SK-N-SH (cell line): ENCODE results near the gene JMJD1C. TPM values are rescaled to one million over a fixed set of nuclear protein-coding genes. Genes with fewer than 3 reads are reported as not detected.

Experiments used
- CTCF ChIA-PET: fragments of 300-600, 350-600 bp; formaldehyde crosslinking; extraction: SDS; loops from one replicate; lab custom pipeline; 2021; lab: Yijun Ruan, JAX
- POLR2A ChIA-PET: fragments of 350-600 bp; sonication (Branson Sonifier 250); formaldehyde crosslinking; extraction: SDS; loops from one replicate; lab custom pipeline; 2020; ENCODE audit warnings: antibody characterized with exemption, inconsistent platforms; lab: Yijun Ruan, JAX
- DNase-seq: peaks from one replicate; pipeline ENCODE4 v3.0.0; 2012
- H2AFZ ChIP-seq: fragments of 200-600 bp; sonication (generic); 2 replicates; pipeline ENCODE4 v1.8.1; 2016; ENCODE audit warnings: antibody characterized with exemption, mild to moderate bottlenecking, low read depth
- H3F3A ChIP-seq: fragments of 200-600 bp; sonication (generic); replicated peaks from 2 replicates; pipeline ENCODE3; 2016; ENCODE audit warnings: antibody characterized with exemption, mild to moderate bottlenecking; ENCODE audit not compliant: insufficient read depth
- H3K27ac ChIP-seq, 2 experiments: fragments of 200-500 bp in 1 of 2; fragments of 200-600 bp in 1 of 2; sonication (Bioruptor generic) in 1 of 2; sonication (generic), shearing (Covaris generic) in 1 of 2; 2 replicates each; pipeline versions ENCODE4 v1.5.1 to v1.6.1; 2014 to 2016; ENCODE audit warnings: low read depth in 2 of 2, inconsistent platforms in 1 of 2, low read length in 1 of 2, mild to moderate bottlenecking in 1 of 2, mixed read lengths in 1 of 2
- H3K27me3 ChIP-seq: fragments of 200-600 bp; sonication (generic), shearing (Covaris generic); 2 replicates; pipeline ENCODE4 v1.6.1; 2016; ENCODE audit warnings: mixed run types; ENCODE audit not compliant: insufficient read depth
- H3K36me3 ChIP-seq, 2 experiments: fragments of 200-500 bp in 1 of 2; fragments of 200-600 bp in 1 of 2; sonication (Bioruptor generic) in 1 of 2; sonication (generic) in 1 of 2; replicated peaks in 1 of 2; 2 replicates each; pipeline versions ENCODE3 to v1.5.1; 2014 to 2016; ENCODE audit warnings: low read length in 1 of 2, mild to moderate bottlenecking in 1 of 2; ENCODE audit not compliant: insufficient read depth in 2 of 2, control insufficient read depth in 1 of 2
- H3K4me1 ChIP-seq, 2 experiments: fragments of 200-500 bp in 1 of 2; fragments of 200-600 bp in 1 of 2; sonication (Bioruptor generic) in 1 of 2; sonication (generic), shearing (Covaris generic) in 1 of 2; 2 replicates each; pipeline versions ENCODE4 v1.5.1 to v1.6.1; 2014 to 2016; ENCODE audit warnings: low read depth in 1 of 2, low read length in 1 of 2, mixed run types in 1 of 2; ENCODE audit not compliant: insufficient read depth in 2 of 2, control insufficient read depth in 1 of 2
- H3K4me2 ChIP-seq: fragments of 200-600 bp; sonication (generic), shearing (Covaris generic); 2 replicates; pipeline ENCODE4 v1.6.1; 2017; ENCODE audit warnings: mixed run types
- H3K4me3 ChIP-seq, 2 experiments: fragments of 200-500 bp in 1 of 2; fragments of 200-600 bp in 1 of 2; sonication (Bioruptor generic) in 1 of 2; sonication (generic), shearing (Covaris generic) in 1 of 2; 2 replicates each; pipeline versions ENCODE4 v1.5.1 to v1.8.1; 2014 to 2016; ENCODE audit warnings: low read depth in 2 of 2, inconsistent platforms in 1 of 2, low read length in 1 of 2, mild to moderate bottlenecking in 1 of 2, mixed read lengths in 1 of 2, moderate library complexity in 1 of 2
- H3K79me2 ChIP-seq: fragments of 200-600 bp; sonication (generic); 2 replicates; pipeline ENCODE4 v1.8.1; 2017; ENCODE audit warnings: mild to moderate bottlenecking; ENCODE audit not compliant: insufficient read depth
- H3K9ac ChIP-seq: fragments of 200-600 bp; sonication (generic); 2 replicates; pipeline ENCODE4 v1.6.1; 2017; ENCODE audit warnings: mixed run types
- H3K9me2 ChIP-seq: fragments of 200-600 bp; sonication (generic); 2 replicates; pipeline ENCODE4 v1.6.1; 2017; ENCODE audit warnings: mixed run types
- H3K9me3 ChIP-seq: fragments of 200-600 bp; sonication (generic); 2 replicates; pipeline ENCODE4 v1.6.1; 2017; ENCODE audit warnings: mixed run types, mild to moderate bottlenecking, moderate library complexity
- H4K20me1 ChIP-seq: fragments of 200-600 bp; sonication (generic); 2 replicates; pipeline ENCODE4 v1.6.1; 2017; ENCODE audit warnings: mild to moderate bottlenecking, mixed run types; ENCODE audit not compliant: insufficient read depth
- CHD2 ChIP-seq: fragments of 150-350 bp; IDR thresholded peaks from 2 replicates; pipeline ENCODE4 v1.6.1; 2018; ENCODE audit warnings: low read length; ENCODE audit not compliant: partially characterized antibody
- CTCF ChIP-seq: fragments of 200-600 bp; sonication (generic); IDR thresholded peaks from 2 replicates; pipeline ENCODE4 v1.6.1; 2017; ENCODE audit warnings: antibody characterized with exemption, mild to moderate bottlenecking, moderate library complexity
- EP300 ChIP-seq, 2 experiments: IDR thresholded peaks; 2 replicates each; pipeline versions ENCODE4 v1.4.0 to v1.6.1; 2012; ENCODE audit warnings: borderline replicate concordance in 1 of 2, low read depth in 1 of 2, low read length in 1 of 2
- GATA2 ChIP-seq: sonication (generic); formaldehyde crosslinking; IDR thresholded peaks from 2 replicates; pipeline ENCODE4 v1.5.0; 2020; ENCODE audit warnings: mild to moderate bottlenecking, missing genetic modification reagents
- IRF3 ChIP-seq: fragments of 150-350 bp; IDR thresholded peaks from 2 replicates; pipeline ENCODE4 v1.6.1; 2016; ENCODE audit warnings: mild to moderate bottlenecking, low read depth, low read length
- MAX ChIP-seq: IDR thresholded peaks from 2 replicates; pipeline ENCODE4 v1.4.0; 2012; ENCODE audit warnings: low read depth
- MXI1 ChIP-seq: IDR thresholded peaks from 2 replicates; pipeline ENCODE4 v1.6.1; 2012; ENCODE audit warnings: mild to moderate bottlenecking, low read depth, low read length, improper control_type of control experiment
- NFIC ChIP-seq: IDR thresholded peaks from 2 replicates; pipeline ENCODE4 v1.4.0; 2012; ENCODE audit warnings: borderline replicate concordance
- SIN3A ChIP-seq: IDR thresholded peaks from 2 replicates; pipeline ENCODE4 v1.6.1; 2012; ENCODE audit warnings: low read depth, mild to moderate bottlenecking, low read length, moderate library complexity, borderline replicate concordance
- SMC3 ChIP-seq: IDR thresholded peaks from 2 replicates; pipeline ENCODE4 v1.6.1; 2012; ENCODE audit warnings: low read depth, low read length, improper control_type of control experiment
- TCF12 ChIP-seq: IDR thresholded peaks from 2 replicates; pipeline ENCODE4 v1.4.0; 2012
- ZBTB33 ChIP-seq: IDR thresholded peaks from 2 replicates; pipeline ENCODE4 v1.4.0; 2012; ENCODE audit warnings: low read depth, borderline replicate concordance
- WGBS: methylation state at CpG from one replicate; pipeline ENCODE4 v1.1.6; 2017; ENCODE audit warnings: low lambda C conversion rate; 5-methylcytosine and 5-hydroxymethylcytosine counted together
- polyA plus RNA-seq, 3 experiments: library from polyadenylated mRNA; depleted of rRNA; stranded (reverse); fragments of >200 nt; gene quantifications; 2 replicates each; pipeline ENCODE4 v1.2.3, GENCODE V29; 2012

JMJD1C gene
- polyA plus RNA-seq, 1 of the 3 experiments (the other 2 are of a cell fraction) = 11.7 TPM

- TF ChIP-seq MAX = no peak
- TF ChIP-seq IRF3 = no peak
- TF ChIP-seq CTCF = no peak
- no peak for TF ChIP-seq SMC3
- no peak for TF ChIP-seq EP300 (IDR thresholded peaks at IDR 0.05; ENCODE audit: borderline replicate concordance in 1 of 2, low read depth in 1 of 2, low read length in 1 of 2)
Observed at GRCh38 chr10:63423494-63423893, 42.3 kb downstream of the JMJD1C start (continued).

GRCh38 chr10:63421591-63421990 lies 44.2 kb downstream of the JMJD1C start:
- Histone ChIP-seq H3F3A (peaks cover 13% of the 10 kb centered on the region), H3K36me3 (peaks cover 0 to 3% of the 10 kb centered on the region in 2 experiments), H3K4me3 (no peak overlapping the region), H4K20me1 (peaks cover 45% of the 10 kb centered on the region), H3K27me3 (no peaks in the 10 kb centered on the region), H3K4me1 (peaks cover 7 to 18% of the 10 kb centered on the region in 2 experiments; a peak in 2 of 4 replicates), H2AFZ (no peak overlapping the region), H3K27ac (peak overlapping the region in 1 of 2 experiments; percentile 6; a peak in 1 of 4 replicates), H3K9ac (no peak overlapping the region), H3K4me2 (no peak overlapping the region), H3K79me2 (peaks cover 99% of the 10 kb centered on the region), H3K9me3 (no peaks in the 10 kb centered on the region), H3K9me2 (no peaks in the 10 kb centered on the region)
- no peak for TF ChIP-seq GATA2 (CRISPR knock-in tag)
- no peak for DNase-seq
- CTCF ChIA-PET = no interaction called here
- POLR2A ChIA-PET = no interaction called here

- peaks cover 100% of the 10 kb centered on the region for H3K79me2 ChIP-seq
- H3K4me1 ChIP-seq = peaks cover 13 to 34% of the 10 kb centered on the region in 2 experiments; a peak in 2 of 4 replicates
- H3K4me3 ChIP-seq = no peak overlapping the region
- H4K20me1 ChIP-seq = peaks cover 53% of the 10 kb centered on the region
- H3K27ac ChIP-seq = peak overlapping the region in 1 of 2 experiments; percentile 40; a peak in 2 of 4 replicates
- no peak for DNase-seq
- H3K36me3 ChIP-seq = peaks cover 3 to 4% of the 10 kb centered on the region in 2 experiments
- ChIA-PET POLR2A (no interaction called here), CTCF (interaction anchor here (0.9 kb wide), 1 partner anchor 259 kb away, joined by 3 read pairs; no protein-coding TSS in a partner anchor)
- no peak for TF ChIP-seq GATA2 (CRISPR knock-in tag)
- TF ChIP-seq ZBTB33 = no peak
- no peak for TF ChIP-seq CHD2
- TF ChIP-seq TCF12 = peak; percentile 65
- TF ChIP-seq SIN3A = no peak
- TF ChIP-seq MXI1 = peak; percentile 54; the same call in 1 of the 2 replicates
- no peak for TF ChIP-seq NFIC
- H3K4me2 ChIP-seq = no peak overlapping the region; the same call in 1 of the 2 replicates
- H3K9me2 ChIP-seq = no peaks in the 10 kb centered on the region
- no peaks in the 10 kb centered on the region for H3K27me3 ChIP-seq
- WGBS = 86% methylated on average over 1 of the region's 1 CpG
- no peak overlapping the region; the same call in 1 of the 2 replicates for H3K9ac ChIP-seq
- H3F3A ChIP-seq = peaks cover 13% of the 10 kb centered on the region
- no peak overlapping the region for H2AFZ ChIP-seq
- H3K9me3 ChIP-seq = no peaks in the 10 kb centered on the region
Observed at GRCh38 chr10:63416376-63416775, 49.4 kb downstream of the JMJD1C start.
